K562 (cell line): ENCODE measurements around the gene SMNDC1. TPM values are rescaled to one million over a fixed set of nuclear protein-coding genes. Genes with fewer than 3 reads are reported as not detected.

Experiments
- ATAC-seq: fragments of 200-7000 bp; cut with Tn5 transposase; 3 replicates; pipeline ENCODE4 v1.9.1; 2020; ENCODE audit warnings: moderate library complexity
- BruUV-seq: library from RNA; stranded (reverse); fragments of 400-500 nt; replicated peaks from 2 replicates; lab custom pipeline; 2021; lab: Mats Ljungman, UMichigan
- CTCF ChIA-PET: fragments of 300-600 bp; formaldehyde crosslinking; extraction: SDS; loops from one replicate; lab custom pipeline; 2021; ENCODE audit warnings: low intra/inter-chr PET ratio; lab: Yijun Ruan, JAX
- POLR2A ChIA-PET: fragments of 300-600, 350-650 bp; sonication (Branson Sonifier 250); formaldehyde crosslinking; extraction: SDS; loops from one replicate; lab custom pipeline; 2021; ENCODE audit warnings: antibody characterized with exemption, inconsistent platforms; lab: Yijun Ruan, JAX
- DNase-seq, 4 experiments: peaks; one replicate each; pipeline versions ENCODE4 v3.0.0 to v3.0.0-alpha.2; 2011 to 2018; ENCODE audit warnings: low spot score in 3 of 4, mixed read lengths in 3 of 4; ENCODE audit errors: extremely low read depth in 1 of 4
- FAIRE-seq: peaks from 2 replicates; lab custom pipeline; 2011; peaks lifted over from hg19 to GRCh38; lab: Jason Lieb, UNC
- H2AFZ ChIP-seq: 2 replicates; pipeline ENCODE4 v1.6.0; 2011; ENCODE audit warnings: low read depth, low read length, control low read depth, inconsistent platforms
- H3K27ac ChIP-seq: fragments of 200-600 bp; 3 replicates; pipeline ENCODE4 v1.8.0; 2011; ENCODE audit warnings: low read depth, mild to moderate bottlenecking, control low read depth, inconsistent platforms, low read length, moderate library complexity, mixed read lengths; ENCODE audit errors: extremely low read depth
- H3K27me3 ChIP-seq, 2 experiments: fragments of 300-600 bp in 1 of 2; 2 replicates in 1 of 2; 3 replicates in 1 of 2; pipeline versions ENCODE4 v1.6.0 to v1.8.0; 2011; ENCODE audit warnings: inconsistent platforms in 2 of 2, low read length in 2 of 2, mild to moderate bottlenecking in 1 of 2, mixed read lengths in 1 of 2, moderate library complexity in 1 of 2; ENCODE audit not compliant: control insufficient read depth in 2 of 2, insufficient read depth in 2 of 2
- H3K36me3 ChIP-seq: fragments of 300-600 bp; 3 replicates; pipeline ENCODE4 v1.8.0; 2011; ENCODE audit warnings: mild to moderate bottlenecking, low read length, inconsistent platforms; ENCODE audit not compliant: control insufficient read depth, insufficient read depth
- H3K4me1 ChIP-seq, 2 experiments: fragments of 200-600 bp in 1 of 2; replicated peaks in 1 of 2; 2 replicates in 1 of 2; 3 replicates in 1 of 2; pipeline versions ENCODE4 v1.5.1 to v1.8.0; 2011; ENCODE audit warnings: inconsistent platforms in 2 of 2, low read length in 2 of 2, mild to moderate bottlenecking in 1 of 2, mixed read lengths in 1 of 2, moderate library complexity in 1 of 2; ENCODE audit not compliant: control insufficient read depth in 2 of 2, insufficient read depth in 2 of 2
- H3K4me2 ChIP-seq: 2 replicates; pipeline ENCODE4 v1.6.1; 2011; ENCODE audit warnings: low read length, control low read depth, inconsistent platforms, mixed read lengths; ENCODE audit not compliant: insufficient read depth
- H3K4me3 ChIP-seq: fragments of 200-600 bp; sonication (generic), shearing (Covaris generic); 2 replicates; pipeline ENCODE4 v1.5.1; 2016; ENCODE audit warnings: control low read depth, inconsistent platforms
- H3K79me2 ChIP-seq: fragments of 200-600 bp; 3 replicates; pipeline ENCODE4 v1.8.0; 2011; ENCODE audit warnings: low read length, inconsistent platforms; ENCODE audit not compliant: control insufficient read depth, insufficient read depth
- H3K9ac ChIP-seq, 2 experiments: 2 replicates each; pipeline versions ENCODE4 v1.6.0 to v1.6.1; 2011; ENCODE audit warnings: low read depth in 2 of 2, low read length in 2 of 2, control low read depth in 1 of 2, inconsistent platforms in 1 of 2, mild to moderate bottlenecking in 1 of 2, mixed read lengths in 1 of 2; ENCODE audit not compliant: insufficient read depth in 1 of 2
- H3K9me1 ChIP-seq: one replicate; pipeline ENCODE4 v1.6.0; 2011; ENCODE audit warnings: inconsistent platforms, mild to moderate bottlenecking, low read length, moderate library complexity; ENCODE audit not compliant: control insufficient read depth, insufficient read depth
- H3K9me3 ChIP-seq: replicated peaks from 2 replicates; pipeline ENCODE4 v1.5.1; 2011; ENCODE audit warnings: low read depth, low read length, inconsistent platforms; ENCODE audit not compliant: control insufficient read depth, insufficient read depth
- H4K20me1 ChIP-seq: replicated peaks from 2 replicates; pipeline ENCODE4 v1.6.1; 2011; ENCODE audit warnings: low read length, inconsistent platforms, mixed read lengths; ENCODE audit not compliant: control insufficient read depth, insufficient read depth
- BHLHE40 ChIP-seq: IDR thresholded peaks from 2 replicates; pipeline ENCODE4 v1.6.1; 2011; ENCODE audit warnings: low read length, improper control_type of control experiment
- CCNT2 ChIP-seq: IDR thresholded peaks from 2 replicates; pipeline ENCODE4 v1.6.1; 2011; ENCODE audit warnings: borderline replicate concordance, low read depth, mild to moderate bottlenecking, moderate library complexity, mixed read lengths, low read length; ENCODE audit not compliant: insufficient read length; ENCODE audit errors: extremely low read depth
- SPI1 ChIP-seq: IDR thresholded peaks from 2 replicates; pipeline ENCODE4 v1.6.1; 2011; ENCODE audit warnings: low read depth, low read length, control low read depth, borderline replicate concordance
- ZNF133 ChIP-seq: fragments of 250-450 bp; sonication (Bioruptor Pico); IDR thresholded peaks from 2 replicates; pipeline ENCODE4 v1.4.0; 2020; ENCODE audit warnings: mild to moderate bottlenecking
- ZNF239 ChIP-seq: fragments of 250-450 bp; sonication (Bioruptor Pico); IDR thresholded peaks from 2 replicates; pipeline ENCODE4 v1.4.0; 2020; ENCODE audit warnings: mild to moderate bottlenecking
- WGBS: fragments of 100-300 bp; shearing (Covaris generic); methylation state at CpG from one replicate; pipeline ENCODE4 v1.1.6; 2016; ENCODE audit warnings: low coverage, mixed read lengths; ENCODE audit not compliant: insufficient coverage; ENCODE audit errors: missing lambda C conversion rate; 5-methylcytosine and 5-hydroxymethylcytosine counted together
- in situ Hi-C: fragments of 300-500 bp; cut with MboI; formaldehyde crosslinking; loops from 4 replicates; pipeline ENCODE4 v1.15.0; 2018; ENCODE audit warnings: inconsistent platforms, mixed read lengths
- intact Hi-C: fragments of 100-400 bp; cut with micrococcal nuclease; formaldehyde crosslinking; loops from 2 replicates; pipeline ENCODE4 v1.14.2; 2022
- polyA plus RNA-seq, 8 experiments: library from polyadenylated mRNA; depleted of rRNA in 4 of 8; stranded (reverse) in 5 of 8; unstranded in 3 of 8; fragments of >200 nt; fragmentation: Nextera tagmentation in 2 of 8; fragmentation: Illumina TruSeq in 1 of 8; extraction: Ambion mirVana in 2 of 8; extraction: Trizol in 1 of 8; gene quantifications; 2 replicates each; pipeline versions ENCODE4 v1.2.1 to v1.2.3, GENCODE V29; 2011 to 2014; ENCODE audit warnings: inconsistent platforms in 1 of 8, missing spikeins in 1 of 8
- total RNA-seq, 7 experiments: library from RNA; depleted of rRNA in 6 of 7; stranded (reverse); fragments of >200 nt in 6 of 7; fragmentation: Illumina TruSeq in 2 of 7; extraction: Trizol in 2 of 7; gene quantifications; 2 replicates each; pipeline versions ENCODE4 v1.2.1 to v1.2.3, GENCODE V29; 2011 to 2021; ENCODE audit warnings: low replicate concordance in 1 of 7
- TF ChIP-seq, protein P1 (sequence below): fragments of 250-450 bp; sonication (Bioruptor Pico); IDR thresholded peaks from 2 replicates; pipeline ENCODE4 v1.5.0; 2021; ENCODE audit warnings: mild to moderate bottlenecking, moderate library complexity
- TF ChIP-seq, protein P2 (sequence below): fragments of 250-450 bp; sonication (Bioruptor Pico); IDR thresholded peaks from 2 replicates; pipeline ENCODE4 v1.9.0; 2021; ENCODE audit warnings: mild to moderate bottlenecking
- TF ChIP-seq, protein P3 (sequence below), 2 experiments: fragments of 450-650 bp; IDR thresholded peaks; 2 replicates each; pipeline ENCODE4 v1.6.1; 2016; ENCODE audit warnings: mild to moderate bottlenecking in 2 of 2, borderline replicate concordance in 1 of 2, low read depth in 1 of 2, moderate library complexity in 1 of 2

Gene SMNDC1
- total and polyA plus RNA-seq, 9 of the 15 experiments (the other 6 are each of a cell fraction or from before 2014, with no cell fraction given) = 6.8 to 35.8 (median 12.3) TPM

DNA sequence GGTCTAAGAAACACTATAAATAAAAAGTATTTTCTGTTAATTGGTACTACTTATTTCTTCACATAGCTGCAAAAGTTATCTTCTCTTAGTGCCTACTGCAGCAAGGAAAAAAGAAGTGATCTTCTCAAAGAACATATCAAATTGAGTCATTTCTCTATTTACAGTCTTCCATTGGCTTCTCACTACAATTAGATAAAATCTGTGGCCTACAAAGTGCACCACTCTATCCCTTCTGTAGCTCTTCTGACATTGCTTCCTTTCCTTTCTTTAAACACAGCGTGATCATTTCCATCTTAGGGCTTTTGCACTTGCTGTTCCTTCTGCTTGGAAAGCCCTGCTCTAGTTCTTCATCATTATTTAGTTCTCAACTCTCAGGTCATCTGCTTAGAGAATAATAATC is 52.6 kb downstream of the SMNDC1 start:
- intact Hi-C loops = no loop called here
- ATAC-seq (no peak; the same call in 2 of the 3 replicates), DNase-seq (no peak), FAIRE-seq (no peak)
- in situ Hi-C loops = no loop called here
- no peaks in the 10 kb centered on the region; the same call in 1 of the 2 replicates for H3K9me3 ChIP-seq
- no peaks in the 10 kb centered on the region for H3K9me1 ChIP-seq
- H3K79me2 ChIP-seq = peaks cover 5% of the 10 kb centered on the region; the same call in 1 of the 3 replicates
- BruUV-seq = no TSS peak
- H3K27me3 ChIP-seq = no peaks in the 10 kb centered on the region
- no peak overlapping the region for H3K9ac ChIP-seq
- 80% methylated on average over 1 of the region's 1 CpG for WGBS
- peaks cover 13% of the 10 kb centered on the region; the same call in 1 of the 3 replicates for H3K36me3 ChIP-seq
- peaks cover 0 to 8% of the 10 kb centered on the region in 2 experiments; a peak in 2 of 5 replicates for H3K4me1 ChIP-seq
- POLR2A ChIA-PET = interaction anchor here (0.8 kb wide), 1 partner anchor 30 kb away, joined by 3 read pairs; no protein-coding TSS in a partner anchor
- CTCF ChIA-PET = no interaction called here
- no peaks in the 10 kb centered on the region for H4K20me1 ChIP-seq
- H2AFZ ChIP-seq = no peak overlapping the region
- H3K4me2 ChIP-seq = no peak overlapping the region
- H3K4me3 ChIP-seq = no peak overlapping the region
- H3K27ac ChIP-seq = no peak overlapping the region
- TF ChIP-seq BHLHE40 = no peak
- TF ChIP-seq CCNT2 = no peak
- TF ChIP-seq, protein P1, sequence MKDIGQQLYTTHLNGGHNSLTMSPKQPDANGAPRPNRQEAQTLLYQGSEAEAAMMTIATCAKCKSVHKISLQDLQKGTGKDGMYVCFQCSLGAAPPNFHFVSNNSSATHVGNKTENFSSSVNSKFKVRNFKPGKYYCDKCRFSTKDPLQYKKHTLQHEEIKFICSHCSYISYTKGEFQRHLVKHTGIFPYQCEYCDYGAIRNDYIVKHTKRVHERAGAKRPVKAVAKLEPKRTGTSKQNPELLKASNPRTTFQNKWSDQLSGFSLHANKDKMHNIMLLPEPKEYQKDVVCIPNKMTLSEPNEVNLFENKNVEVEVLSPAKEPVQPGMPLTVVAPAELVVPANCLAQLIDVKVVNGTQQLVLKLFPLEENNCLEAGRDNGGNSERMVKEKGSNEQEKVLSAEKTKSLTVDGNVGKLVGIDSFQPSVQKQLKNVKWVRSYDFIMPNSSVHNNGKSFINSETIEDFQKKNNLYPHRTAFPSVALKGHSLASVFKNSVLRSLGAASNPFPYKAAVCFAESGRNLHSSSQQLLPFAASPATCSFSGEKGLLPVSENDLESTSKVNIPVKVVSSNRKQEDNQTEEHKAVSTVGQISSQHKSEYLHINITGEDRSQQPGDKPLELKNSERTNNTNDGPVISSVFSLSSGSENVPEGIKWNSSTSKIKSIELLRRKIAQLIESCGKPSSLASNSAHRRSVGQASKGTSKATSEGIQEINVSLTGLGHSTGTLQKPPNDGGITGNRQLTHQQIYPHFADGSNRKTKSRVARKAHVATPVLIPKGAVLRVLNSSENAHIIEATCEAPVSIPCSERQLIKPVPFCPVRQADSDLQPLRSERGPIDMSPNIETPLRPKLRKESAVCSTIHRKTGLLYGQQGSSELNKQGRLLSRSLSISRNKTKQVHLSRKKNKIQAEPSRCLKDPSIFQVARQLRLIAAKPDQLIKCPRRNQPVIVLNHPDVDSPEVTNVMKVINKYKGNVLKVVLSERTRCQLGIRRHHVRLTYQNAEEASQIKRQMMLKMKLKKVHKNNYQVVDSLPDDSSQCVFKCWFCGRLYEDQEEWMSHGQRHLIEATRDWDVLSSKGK (CRISPR knock-in tag) = no peak
- TF ChIP-seq, protein P2, sequence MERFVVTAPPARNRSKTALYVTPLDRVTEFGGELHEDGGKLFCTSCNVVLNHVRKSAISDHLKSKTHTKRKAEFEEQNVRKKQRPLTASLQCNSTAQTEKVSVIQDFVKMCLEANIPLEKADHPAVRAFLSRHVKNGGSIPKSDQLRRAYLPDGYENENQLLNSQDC (CRISPR knock-in tag) = no peak
- TF ChIP-seq ZNF133 (CRISPR knock-in tag) = no peak
- TF ChIP-seq, protein P3, sequence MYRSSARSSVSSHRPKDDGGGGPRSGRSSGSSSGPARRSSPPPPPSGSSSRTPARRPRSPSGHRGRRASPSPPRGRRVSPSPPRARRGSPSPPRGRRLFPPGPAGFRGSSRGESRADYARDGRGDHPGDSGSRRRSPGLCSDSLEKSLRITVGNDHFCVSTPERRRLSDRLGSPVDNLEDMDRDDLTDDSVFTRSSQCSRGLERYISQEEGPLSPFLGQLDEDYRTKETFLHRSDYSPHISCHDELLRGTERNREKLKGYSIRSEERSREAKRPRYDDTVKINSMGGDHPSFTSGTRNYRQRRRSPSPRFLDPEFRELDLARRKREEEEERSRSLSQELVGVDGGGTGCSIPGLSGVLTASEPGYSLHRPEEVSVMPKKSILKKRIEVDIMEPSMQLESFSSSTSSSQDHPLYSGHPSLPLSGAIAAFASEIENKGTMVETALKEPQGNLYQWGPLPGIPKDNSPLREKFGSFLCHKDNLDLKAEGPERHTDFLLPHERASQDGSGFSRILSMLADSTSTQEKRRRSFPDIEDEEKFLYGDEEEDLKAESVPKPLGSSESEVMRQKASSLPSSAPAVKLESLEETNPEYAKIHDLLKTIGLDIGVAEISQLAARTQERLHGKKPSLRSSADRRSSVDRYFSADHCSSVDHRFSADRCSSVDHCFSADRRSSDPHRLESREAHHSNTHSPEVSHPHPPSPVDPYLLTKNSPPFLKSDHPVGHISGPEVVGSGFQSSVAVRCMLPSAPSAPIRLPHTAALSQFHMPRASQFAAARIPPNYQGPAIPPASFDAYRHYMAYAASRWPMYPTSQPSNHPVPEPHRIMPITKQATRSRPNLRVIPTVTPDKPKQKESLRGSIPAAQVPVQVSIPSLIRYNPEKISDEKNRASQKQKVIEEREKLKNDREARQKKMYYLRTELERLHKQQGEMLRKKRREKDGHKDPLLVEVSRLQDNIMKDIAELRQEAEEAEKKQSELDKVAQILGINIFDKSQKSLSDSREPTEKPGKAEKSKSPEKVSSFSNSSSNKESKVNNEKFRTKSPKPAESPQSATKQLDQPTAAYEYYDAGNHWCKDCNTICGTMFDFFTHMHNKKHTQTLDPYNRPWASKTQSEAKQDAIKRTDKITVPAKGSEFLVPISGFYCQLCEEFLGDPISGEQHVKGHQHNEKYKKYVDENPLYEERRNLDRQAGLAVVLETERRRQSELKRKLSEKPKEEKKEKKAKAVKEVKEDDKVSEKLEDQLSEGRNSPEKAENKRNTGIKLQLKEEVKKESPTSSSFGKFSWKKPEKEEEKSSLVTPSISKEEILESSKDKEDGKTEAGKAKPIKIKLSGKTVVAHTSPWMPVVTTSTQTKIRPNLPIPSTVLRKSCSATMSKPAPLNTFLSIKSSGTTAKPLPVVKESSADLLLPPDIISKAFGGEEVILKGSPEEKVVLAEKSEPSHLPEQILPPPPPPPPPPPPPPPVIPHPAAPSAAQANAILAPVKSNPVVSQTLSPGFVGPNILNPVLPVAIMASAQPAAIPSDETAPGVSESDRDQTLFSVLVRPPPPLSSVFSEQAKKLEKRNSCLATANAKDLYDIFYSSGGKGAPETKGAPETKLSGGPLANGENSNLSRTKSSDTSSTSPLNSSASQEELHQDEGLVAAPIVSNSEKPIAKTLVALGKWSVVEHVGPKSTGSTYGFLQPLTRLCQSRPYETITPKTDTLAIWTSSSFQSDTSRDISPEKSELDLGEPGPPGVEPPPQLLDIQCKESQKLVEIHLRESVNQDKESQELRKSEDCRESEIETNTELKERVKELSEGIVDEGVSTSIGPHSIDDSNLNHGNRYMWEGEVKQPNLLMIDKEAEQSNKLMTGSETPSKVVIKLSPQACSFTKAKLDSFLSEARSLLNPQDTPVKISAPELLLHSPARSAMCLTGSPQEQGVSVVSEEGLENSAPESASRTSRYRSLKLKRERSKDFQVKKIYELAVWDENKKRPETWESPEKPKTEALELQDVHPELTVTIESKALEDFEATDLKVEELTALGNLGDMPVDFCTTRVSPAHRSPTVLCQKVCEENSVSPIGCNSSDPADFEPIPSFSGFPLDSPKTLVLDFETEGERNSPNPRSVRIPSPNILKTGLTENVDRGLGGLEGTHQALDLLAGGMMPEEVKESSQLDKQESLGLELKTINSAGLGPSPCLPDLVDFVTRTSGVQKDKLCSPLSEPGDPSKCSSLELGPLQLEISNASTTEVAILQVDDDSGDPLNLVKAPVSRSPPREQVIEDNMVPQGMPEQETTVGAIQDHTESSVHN (IDR thresholded peaks at IDR 0.05; ENCODE audit: borderline replicate concordance in 1 of 2, low read depth in 1 of 2) = no peak
- TF ChIP-seq ZNF239 (CRISPR knock-in tag) = no peak
- TF ChIP-seq SPI1 = no peak
